ENCODE data around the gene PRICKLE4. TPM values are rescaled to one million over a fixed set of nuclear protein-coding genes. Genes with fewer than 3 reads are reported as not detected.

The PRICKLE4 gene
- polyA plus RNA-seq, 4 donors = 0.89 to 1.7 (median 1.6) TPM; not detected in 1

DNA sequence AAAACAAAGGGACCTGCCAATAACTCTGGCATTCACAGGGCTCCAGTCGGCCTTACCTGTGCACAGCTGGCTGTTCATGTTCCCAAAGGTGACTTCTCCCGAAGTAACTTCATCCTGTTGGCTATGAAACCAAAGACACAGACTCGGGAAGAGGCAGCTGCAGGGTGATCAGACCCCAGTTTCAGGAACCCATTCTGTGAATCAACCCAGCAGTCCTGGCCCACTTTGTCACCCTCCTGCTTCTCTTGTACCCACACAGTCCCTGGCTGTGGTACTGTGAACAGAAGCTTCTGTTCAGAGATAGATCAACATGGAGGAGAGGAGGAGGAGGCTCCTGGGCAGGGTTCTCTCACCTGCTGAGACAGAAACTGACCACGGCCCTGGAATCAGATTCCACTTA, 24.7 kb upstream of the PRICKLE4 start:
- WGBS, 3 donors = 62 to 75% (median 62%) methylated on average over 4 of the region's 4 CpGs
- DNase-seq = no peak
- no peak overlapping the region for H3K27ac ChIP-seq (ENCODE audit: low read depth in 1 of 3, low read length in 2 of 3)
- H3K27me3 ChIP-seq (ENCODE audit: control insufficient read depth in 3 of 3, insufficient read depth in 3 of 3, low read length in 3 of 3) = no peaks in the 10 kb centered on the region
- no peaks in the 10 kb centered on the region for H3K36me3 ChIP-seq (ENCODE audit: control insufficient read depth in 3 of 3, insufficient read depth in 2 of 3, low read depth in 1 of 3, low read length in 3 of 3)
- no peaks in the 10 kb centered on the region for H3K4me1 ChIP-seq (ENCODE audit: control insufficient read depth in 3 of 3, insufficient read depth in 2 of 3, low read depth in 1 of 3, low read length in 2 of 3)
- no peaks in the 10 kb centered on the region for H3K9me3 ChIP-seq (ENCODE audit: control insufficient read depth in 2 of 2, insufficient read depth in 1 of 2, low read depth in 1 of 2, low read length in 1 of 2)
- FAIRE-seq = no peak
- no peak overlapping the region for H3K4me3 ChIP-seq (ENCODE audit: low read depth in 1 of 3, low read length in 3 of 3)

DNA sequence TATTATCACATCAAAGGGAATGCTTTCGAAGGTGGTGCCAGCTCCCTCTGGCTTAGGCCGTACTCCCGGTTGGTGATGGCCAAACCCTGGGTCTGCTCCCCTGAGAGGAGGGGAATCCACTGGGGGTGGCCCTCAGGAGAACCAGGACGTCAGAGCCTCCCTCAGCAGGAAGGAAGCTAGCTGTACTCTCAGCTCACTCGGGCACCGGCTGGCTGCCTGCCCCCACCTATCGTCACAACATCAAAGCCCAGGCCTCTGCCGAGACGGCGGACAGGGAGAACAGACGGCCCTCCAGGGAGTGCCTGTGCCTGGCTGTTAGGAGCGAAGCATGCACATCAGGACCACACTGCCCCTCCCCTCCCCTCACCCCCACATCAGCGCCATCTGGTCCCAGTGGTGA, 24.2 kb upstream of the PRICKLE4 start:
- no peaks in the 10 kb centered on the region for H3K36me3 ChIP-seq (ENCODE audit: control insufficient read depth in 3 of 3, insufficient read depth in 2 of 3, low read depth in 1 of 3, low read length in 3 of 3)
- FAIRE-seq (no peak), DNase-seq (no peak)
- 58 to 73% (median 67%) methylated on average over 13 of the region's 13 CpGs for WGBS, 3 donors
- H3K4me3 ChIP-seq (ENCODE audit: low read depth in 1 of 3, low read length in 3 of 3) = no peak overlapping the region
- no peak overlapping the region for H3K27ac ChIP-seq (ENCODE audit: low read depth in 1 of 3, low read length in 2 of 3)
- no peaks in the 10 kb centered on the region for H3K27me3 ChIP-seq (ENCODE audit: control insufficient read depth in 3 of 3, insufficient read depth in 3 of 3, low read length in 3 of 3)
- H3K9me3 ChIP-seq (ENCODE audit: control insufficient read depth in 2 of 2, insufficient read depth in 1 of 2, low read depth in 1 of 2, low read length in 1 of 2) = no peaks in the 10 kb centered on the region
- H3K4me1 ChIP-seq (ENCODE audit: control insufficient read depth in 3 of 3, insufficient read depth in 2 of 3, low read depth in 1 of 3, low read length in 2 of 3) = no peaks in the 10 kb centered on the region

DNA sequence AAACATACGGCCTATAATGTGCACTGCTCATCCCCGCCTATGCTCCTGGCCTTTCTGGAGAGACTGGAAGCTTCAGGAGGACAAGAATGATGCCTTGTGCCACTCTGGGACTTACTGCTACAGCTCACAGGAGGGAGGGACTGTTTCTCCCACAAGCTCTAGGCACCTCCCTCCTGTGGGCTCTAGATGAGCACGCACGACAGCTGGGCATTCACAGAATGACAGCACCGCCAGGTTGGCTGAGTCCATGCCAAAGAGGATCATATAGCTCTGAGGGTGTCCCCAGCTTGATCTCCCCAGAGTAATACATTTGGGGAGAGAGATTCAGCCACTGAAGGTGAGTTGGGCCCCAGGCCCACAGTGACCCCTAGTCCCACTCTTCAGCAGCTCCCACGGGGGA, 23.3 kb upstream of the PRICKLE4 start:
- no peak overlapping the region for H3K4me3 ChIP-seq (ENCODE audit: low read depth in 1 of 3, low read length in 3 of 3)
- no peaks in the 10 kb centered on the region for H3K27me3 ChIP-seq (ENCODE audit: control insufficient read depth in 3 of 3, insufficient read depth in 3 of 3, low read length in 3 of 3)
- 87 to 91% (median 88%) methylated on average over 6 of the region's 6 CpGs for WGBS, 3 donors
- H3K27ac ChIP-seq (ENCODE audit: low read depth in 1 of 3, low read length in 2 of 3) = no peak overlapping the region
- H3K9me3 ChIP-seq (ENCODE audit: control insufficient read depth in 2 of 2, insufficient read depth in 1 of 2, low read depth in 1 of 2, low read length in 1 of 2) = no peaks in the 10 kb centered on the region
- DNase-seq (no peak), FAIRE-seq (no peak)
- no peaks in the 10 kb centered on the region for H3K36me3 ChIP-seq (ENCODE audit: control insufficient read depth in 3 of 3, insufficient read depth in 2 of 3, low read depth in 1 of 3, low read length in 3 of 3)
- H3K4me1 ChIP-seq (ENCODE audit: control insufficient read depth in 3 of 3, insufficient read depth in 2 of 3, low read depth in 1 of 3, low read length in 2 of 3) = no peaks in the 10 kb centered on the region

DNA sequence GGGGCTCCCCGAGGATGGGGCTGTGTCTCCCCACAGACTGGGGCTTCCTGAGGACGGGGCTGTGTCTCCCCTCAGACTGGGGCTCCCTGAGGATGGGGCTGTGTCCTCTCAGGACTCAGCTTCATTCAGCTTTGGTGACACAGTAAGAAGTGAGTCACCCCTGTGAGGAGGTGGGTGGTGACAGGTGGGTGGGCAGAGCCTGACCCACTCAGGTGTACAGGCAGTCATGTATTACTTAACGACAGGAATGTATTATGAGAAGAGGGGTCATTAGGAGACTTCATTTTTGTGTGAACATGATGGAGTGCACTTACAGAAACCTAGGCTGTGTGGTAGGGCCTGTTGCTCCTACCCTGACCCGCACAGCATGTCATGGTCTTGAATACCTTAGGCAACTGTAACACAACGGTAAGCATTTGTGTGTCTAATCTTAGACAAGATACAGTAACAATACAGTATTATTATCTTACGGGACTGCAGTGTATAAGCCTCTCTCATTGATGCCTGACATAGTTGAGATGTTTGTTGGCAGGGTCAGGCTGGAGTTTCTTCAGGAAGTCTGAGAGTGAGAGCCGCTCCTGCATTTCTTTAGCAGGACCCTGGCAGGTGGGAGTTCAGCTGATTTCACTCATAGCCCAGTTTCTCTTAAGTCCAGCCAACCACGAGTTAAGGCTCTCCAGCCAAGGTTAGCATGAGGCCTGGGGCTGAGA, 22.5 kb upstream of the PRICKLE4 start:
- no peaks in the 10 kb centered on the region for H3K27me3 ChIP-seq (ENCODE audit: control insufficient read depth in 3 of 3, insufficient read depth in 3 of 3, low read length in 3 of 3)
- no peaks in the 10 kb centered on the region for H3K9me3 ChIP-seq (ENCODE audit: control insufficient read depth in 2 of 2, insufficient read depth in 1 of 2, low read depth in 1 of 2, low read length in 1 of 2)
- H3K27ac ChIP-seq (ENCODE audit: low read depth in 1 of 3, low read length in 2 of 3) = no peak overlapping the region
- H3K4me3 ChIP-seq (ENCODE audit: low read depth in 1 of 3, low read length in 3 of 3) = no peak overlapping the region
- FAIRE-seq (no peak), DNase-seq (no peak)
- H3K4me1 ChIP-seq (ENCODE audit: control insufficient read depth in 3 of 3, insufficient read depth in 2 of 3, low read depth in 1 of 3, low read length in 2 of 3) = no peaks in the 10 kb centered on the region
- 73 to 77% (median 74%) methylated on average over 8 of the region's 8 CpGs for WGBS, 3 donors
- H3K36me3 ChIP-seq (ENCODE audit: control insufficient read depth in 3 of 3, insufficient read depth in 2 of 3, low read depth in 1 of 3, low read length in 3 of 3) = no peaks in the 10 kb centered on the region

DNA sequence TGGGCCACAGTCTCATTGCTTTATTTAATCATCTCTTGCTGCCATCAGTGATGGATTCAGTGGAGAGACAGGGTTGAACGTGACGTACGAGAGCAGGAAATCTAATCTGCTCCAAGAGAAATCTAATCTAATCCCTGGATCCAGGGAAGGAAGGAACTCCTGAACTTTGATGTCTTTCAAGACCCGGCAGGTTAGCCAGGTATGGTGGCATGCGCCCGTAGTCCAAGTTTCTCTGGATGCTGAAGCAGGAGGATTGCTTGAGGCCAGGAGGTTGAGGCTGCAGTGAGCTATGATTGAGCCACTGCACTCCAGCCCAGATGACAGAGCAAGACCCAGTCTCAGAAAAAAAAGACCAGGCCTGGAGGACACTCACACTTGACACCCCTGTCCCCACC, 21.9 kb upstream of the PRICKLE4 start:
- no peak overlapping the region for H3K4me3 ChIP-seq (ENCODE audit: low read depth in 1 of 3, low read length in 3 of 3)
- 59 to 81% (median 71%) methylated on average over 6 of the region's 6 CpGs for WGBS, 3 donors
- H3K4me1 ChIP-seq (ENCODE audit: control insufficient read depth in 3 of 3, insufficient read depth in 2 of 3, low read depth in 1 of 3, low read length in 2 of 3) = no peaks in the 10 kb centered on the region
- H3K36me3 ChIP-seq (ENCODE audit: control insufficient read depth in 3 of 3, insufficient read depth in 2 of 3, low read depth in 1 of 3, low read length in 3 of 3) = no peaks in the 10 kb centered on the region
- H3K27me3 ChIP-seq (ENCODE audit: control insufficient read depth in 3 of 3, insufficient read depth in 3 of 3, low read length in 3 of 3) = no peaks in the 10 kb centered on the region
- DNase-seq (no peak), FAIRE-seq (no peak)
- no peaks in the 10 kb centered on the region for H3K9me3 ChIP-seq (ENCODE audit: control insufficient read depth in 2 of 2, insufficient read depth in 1 of 2, low read depth in 1 of 2, low read length in 1 of 2)
- H3K27ac ChIP-seq (ENCODE audit: low read depth in 1 of 3, low read length in 2 of 3) = no peak overlapping the region

- FAIRE-seq = no peak
- H3K4me3 ChIP-seq (ENCODE audit: low read depth in 1 of 3, low read length in 3 of 3) = no peak overlapping the region
- H3K36me3 ChIP-seq (ENCODE audit: control insufficient read depth in 3 of 3, insufficient read depth in 2 of 3, low read depth in 1 of 3, low read length in 3 of 3) = no peaks in the 10 kb centered on the region
- H3K4me1 ChIP-seq (ENCODE audit: control insufficient read depth in 3 of 3, insufficient read depth in 2 of 3, low read depth in 1 of 3, low read length in 2 of 3) = no peaks in the 10 kb centered on the region
- no peaks in the 10 kb centered on the region for H3K27me3 ChIP-seq (ENCODE audit: control insufficient read depth in 3 of 3, insufficient read depth in 3 of 3, low read length in 3 of 3)
- DNase-seq = no peak
- no peaks in the 10 kb centered on the region for H3K9me3 ChIP-seq (ENCODE audit: control insufficient read depth in 2 of 2, insufficient read depth in 1 of 2, low read depth in 1 of 2, low read length in 1 of 2)
- 64 to 87% (median 75%) methylated on average over 13 of the region's 13 CpGs for WGBS, 3 donors
- no peak overlapping the region for H3K27ac ChIP-seq (ENCODE audit: low read depth in 1 of 3, low read length in 2 of 3)
Measured at GRCh38 chr6:41759106-41759904, 21.3 kb upstream of the PRICKLE4 start.

GRCh38 chr6:41759905-41760579, 20.5 kb upstream of the PRICKLE4 start:
- 62 to 86% (median 76%) methylated on average over 2 of the region's 2 CpGs for WGBS, 3 donors
- no peaks in the 10 kb centered on the region for H3K27me3 ChIP-seq (ENCODE audit: control insufficient read depth in 3 of 3, insufficient read depth in 3 of 3, low read length in 3 of 3)
- H3K4me3 ChIP-seq (ENCODE audit: low read depth in 1 of 3, low read length in 3 of 3) = no peak overlapping the region
- H3K36me3 ChIP-seq (ENCODE audit: control insufficient read depth in 3 of 3, insufficient read depth in 2 of 3, low read depth in 1 of 3, low read length in 3 of 3) = no peaks in the 10 kb centered on the region
- no peak overlapping the region for H3K27ac ChIP-seq (ENCODE audit: low read depth in 1 of 3, low read length in 2 of 3)
- FAIRE-seq = no peak
- DNase-seq = no peak
- no peaks in the 10 kb centered on the region for H3K4me1 ChIP-seq (ENCODE audit: control insufficient read depth in 3 of 3, insufficient read depth in 2 of 3, low read depth in 1 of 3, low read length in 2 of 3)
- H3K9me3 ChIP-seq (ENCODE audit: control insufficient read depth in 2 of 2, insufficient read depth in 1 of 2, low read depth in 1 of 2, low read length in 1 of 2) = no peaks in the 10 kb centered on the region

DNA sequence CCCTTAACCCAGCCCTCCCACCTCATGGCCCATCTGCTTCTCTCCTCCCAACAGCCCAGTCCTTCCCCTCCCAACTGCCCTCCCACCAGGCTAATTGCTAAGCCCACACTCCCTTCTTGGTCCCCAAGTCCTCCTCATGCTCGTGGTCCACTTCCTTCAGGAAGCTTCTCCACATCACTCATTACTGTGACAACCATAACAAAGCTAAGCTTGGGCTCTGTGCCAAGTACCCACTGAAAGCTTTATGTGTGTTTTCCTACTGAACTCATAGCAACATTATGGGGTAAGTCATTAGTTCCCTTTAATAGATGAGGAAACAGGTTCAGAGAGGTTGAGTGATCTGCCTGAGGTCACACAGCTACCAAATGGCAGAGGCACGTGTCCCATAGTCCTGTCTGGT, 17.1 kb upstream of the PRICKLE4 start:
- Histone ChIP-seq H3K4me3 (ENCODE audit: low read depth in 1 of 3, low read length in 3 of 3) (no peak overlapping the region), H3K4me1 (ENCODE audit: control insufficient read depth in 3 of 3, insufficient read depth in 2 of 3, low read depth in 1 of 3, low read length in 2 of 3) (peaks cover 0 to 12% (median 0%) of the 10 kb centered on the region in 3 donors), H3K27me3 (ENCODE audit: control insufficient read depth in 3 of 3, insufficient read depth in 3 of 3, low read length in 3 of 3) (no peaks in the 10 kb centered on the region), H3K36me3 (ENCODE audit: control insufficient read depth in 3 of 3, insufficient read depth in 2 of 3, low read depth in 1 of 3, low read length in 3 of 3) (peaks cover 0 to 1% (median 0%) of the 10 kb centered on the region in 3 donors), H3K9me3 (ENCODE audit: control insufficient read depth in 2 of 2, insufficient read depth in 1 of 2, low read depth in 1 of 2, low read length in 1 of 2) (no peaks in the 10 kb centered on the region), H3K27ac (ENCODE audit: low read depth in 1 of 3, low read length in 2 of 3) (no peak overlapping the region)
- FAIRE-seq = no peak
- WGBS, 3 donors = 24 to 30% (median 27%) methylated on average over 2 of the region's 2 CpGs
- no peak for DNase-seq
